ENCODE results near the gene CRBN. TPM values are rescaled to one million over a fixed set of nuclear protein-coding genes. Genes with fewer than 3 reads are reported as not detected.
A peak's percentile ranks its signal among the peaks of the same experiment; 100 is the strongest.

The CRBN gene
- total and polyA plus RNA-seq, 8 donors, result 13.8 to 31.8 (median 24.2) TPM

- peaks cover 0 to 9% (median 6%) of the 10 kb centered on the region in 3 donors for H3K4me1 ChIP-seq
- no peaks in the 10 kb centered on the region for H3K27me3 ChIP-seq
- H3K4me3 ChIP-seq, result no peak overlapping the region
- DNase-seq (no peak), ATAC-seq (no peak), FAIRE-seq (no peak)
- H3K36me3 ChIP-seq, result peaks cover 0 to 18% (median 0%) of the 10 kb centered on the region in 3 donors
- intact Hi-C loops (cut with DNase I), result no loop called here
- TF ChIP-seq CTCF (IDR thresholded peaks at IDR 0.05), result no peak
- WGBS, 2 donors, result 77 to 78% methylated on average over 5 of the region's 5 CpGs
- no peaks in the 10 kb centered on the region for H3K9me3 ChIP-seq
- no peak overlapping the region for H3K27ac ChIP-seq
Observed at GRCh38 chr3:3129579-3129978, 49.9 kb downstream of the CRBN start.

GRCh38 chr3:3127432-3128010 lies 52.0 kb downstream of the CRBN start:
- no peaks in the 10 kb centered on the region for H3K27me3 ChIP-seq
- ATAC-seq (peak in 2 of 4 donors; percentile 4), DNase-seq (no peak), FAIRE-seq (no peak)
- intact Hi-C loops (cut with DNase I), result no loop called here
- TF ChIP-seq CTCF (IDR thresholded peaks at IDR 0.05), result no peak
- H3K9me3 ChIP-seq, result no peaks in the 10 kb centered on the region
- H3K27ac ChIP-seq, result peak overlapping the region; percentile 83 to 94 (median 90)
- 17 to 18% methylated on average over 20 of the region's 20 CpGs for WGBS, 2 donors
- peaks cover 0 to 7% (median 6%) of the 10 kb centered on the region in 3 donors for H3K4me1 ChIP-seq
- H3K4me3 ChIP-seq, result peak overlapping the region; percentile 61 to 100 (median 96)
- H3K36me3 ChIP-seq, result peaks cover 0 to 18% (median 0%) of the 10 kb centered on the region in 3 donors

GRCh38 chr3:3126477-3127431 lies 52.7 kb downstream of the CRBN start, which contains the start of gene TRNT1:
Gene TRNT1 (plus strand): TSS chr3:3126940. CDS start chr3:3129041, 2,101 bp downstream.
- Histone ChIP-seq H3K9me3 (no peaks in the 10 kb centered on the region), H3K27ac (peak within 1 kb of the TSS; percentile 83 to 94 (median 90)), H3K4me1 (peaks cover 0 to 7% (median 6%) of the 10 kb centered on the region in 3 donors), H3K27me3 (no peaks in the 10 kb centered on the region), H3K36me3 (peaks cover 0 to 18% (median 0%) of the 10 kb centered on the region in 3 donors), H3K4me3 (peak within 1 kb of the TSS; percentile 61 to 100 (median 96))
- intact Hi-C loops (cut with DNase I), result no loop called here
- ATAC-seq (peak; percentile 99 to 100 (median 99)), FAIRE-seq (no peak), DNase-seq (peak; percentile 94 to 99 (median 96))
- TF ChIP-seq CTCF (IDR thresholded peaks at IDR 0.05), result no peak
- WGBS, 2 donors, result 0 to 1% methylated on average over 94 to 100 of the region's 100 CpGs

GRCh38 chr3:3125977-3126376 lies 53.5 kb downstream of the CRBN start:
- peak in 2 of 6 donors; percentile 18 to 20 for DNase-seq
- no peak for FAIRE-seq
- ATAC-seq, result no peak
- intact Hi-C loops (cut with DNase I), result no loop called here
- Histone ChIP-seq H3K36me3 (peaks cover 0 to 18% (median 0%) of the 10 kb centered on the region in 3 donors), H3K4me3 (peak overlapping the region; percentile 61 to 100 (median 96)), H3K27ac (peak overlapping the region; percentile 83 to 94 (median 90)), H3K9me3 (no peaks in the 10 kb centered on the region), H3K4me1 (peaks cover 0 to 7% (median 6%) of the 10 kb centered on the region in 3 donors), H3K27me3 (no peaks in the 10 kb centered on the region)
- 84 to 88% methylated on average over 24 of the region's 24 CpGs for WGBS, 2 donors
- no peak for TF ChIP-seq CTCF (IDR thresholded peaks at IDR 0.05)

Data from pancreas (tissue), 10 donors.